AG10803 (cell line): ENCODE data around the gene VAV2.

Experiments used
- DNase-seq: peaks from one replicate; pipeline ENCODE4 v3.0.0; 2010; ENCODE audit warnings: low read depth
- H3K4me3 ChIP-seq: 2 replicates; pipeline ENCODE4 v1.5.1; 2011; ENCODE audit warnings: mild to moderate bottlenecking, low read length, control low read depth
- TF ChIP-seq, protein P1 (sequence below): conservative IDR thresholded peaks from 2 replicates; pipeline ENCODE4 v1.5.1; 2011; ENCODE audit warnings: mild to moderate bottlenecking, low read length, control low read depth, inconsistent platforms

The VAV2 gene

DNA sequence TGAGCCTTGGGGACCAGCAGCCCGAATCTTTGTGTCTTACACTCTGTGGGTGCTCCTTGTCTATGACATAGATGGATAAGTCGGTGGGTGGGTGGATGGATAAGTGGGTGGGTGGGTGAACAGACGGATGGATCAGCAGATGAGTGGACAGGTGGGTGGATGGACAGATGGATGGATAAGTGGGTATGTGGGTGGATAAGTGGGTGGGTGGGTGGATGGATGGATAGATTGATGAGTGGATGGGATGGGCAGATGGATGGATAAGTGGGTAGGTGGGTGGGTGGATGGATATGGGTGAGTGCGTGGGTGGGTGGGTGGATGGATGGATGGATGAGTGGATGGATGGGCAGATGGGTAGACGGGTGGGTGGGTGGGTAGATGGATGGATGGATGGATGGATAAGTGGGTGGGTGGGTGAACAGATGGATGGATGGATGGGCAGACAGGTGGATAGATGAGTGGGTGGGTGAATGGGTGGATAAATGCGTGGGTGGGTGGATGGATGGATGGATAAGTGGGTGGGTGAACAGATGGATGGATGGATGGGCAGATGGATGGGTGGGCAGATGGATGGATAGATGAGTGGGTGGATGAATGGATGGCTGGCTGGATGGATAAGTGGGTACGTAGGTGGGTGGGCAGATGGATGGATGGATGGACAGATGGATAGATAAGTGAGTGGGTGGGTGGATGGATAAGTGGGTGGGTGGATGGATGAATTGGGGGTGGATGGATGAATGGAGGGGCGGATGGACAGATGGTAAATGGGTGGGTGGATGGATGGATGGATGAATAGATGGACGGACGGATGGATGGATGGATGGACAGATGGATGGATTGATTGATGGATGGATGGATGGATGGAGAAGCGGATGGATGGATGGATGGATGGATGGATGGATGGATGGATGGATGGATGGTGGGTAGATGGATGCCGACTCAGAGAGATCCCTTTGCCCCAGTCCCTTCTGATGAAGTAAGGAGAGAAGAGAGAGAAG is 121.2 kb downstream of the VAV2 start:
- no peak for DNase-seq
- TF ChIP-seq, protein P1, sequence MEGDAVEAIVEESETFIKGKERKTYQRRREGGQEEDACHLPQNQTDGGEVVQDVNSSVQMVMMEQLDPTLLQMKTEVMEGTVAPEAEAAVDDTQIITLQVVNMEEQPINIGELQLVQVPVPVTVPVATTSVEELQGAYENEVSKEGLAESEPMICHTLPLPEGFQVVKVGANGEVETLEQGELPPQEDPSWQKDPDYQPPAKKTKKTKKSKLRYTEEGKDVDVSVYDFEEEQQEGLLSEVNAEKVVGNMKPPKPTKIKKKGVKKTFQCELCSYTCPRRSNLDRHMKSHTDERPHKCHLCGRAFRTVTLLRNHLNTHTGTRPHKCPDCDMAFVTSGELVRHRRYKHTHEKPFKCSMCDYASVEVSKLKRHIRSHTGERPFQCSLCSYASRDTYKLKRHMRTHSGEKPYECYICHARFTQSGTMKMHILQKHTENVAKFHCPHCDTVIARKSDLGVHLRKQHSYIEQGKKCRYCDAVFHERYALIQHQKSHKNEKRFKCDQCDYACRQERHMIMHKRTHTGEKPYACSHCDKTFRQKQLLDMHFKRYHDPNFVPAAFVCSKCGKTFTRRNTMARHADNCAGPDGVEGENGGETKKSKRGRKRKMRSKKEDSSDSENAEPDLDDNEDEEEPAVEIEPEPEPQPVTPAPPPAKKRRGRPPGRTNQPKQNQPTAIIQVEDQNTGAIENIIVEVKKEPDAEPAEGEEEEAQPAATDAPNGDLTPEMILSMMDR: no peak
- H3K4me3 ChIP-seq: no peak overlapping the region

DNA sequence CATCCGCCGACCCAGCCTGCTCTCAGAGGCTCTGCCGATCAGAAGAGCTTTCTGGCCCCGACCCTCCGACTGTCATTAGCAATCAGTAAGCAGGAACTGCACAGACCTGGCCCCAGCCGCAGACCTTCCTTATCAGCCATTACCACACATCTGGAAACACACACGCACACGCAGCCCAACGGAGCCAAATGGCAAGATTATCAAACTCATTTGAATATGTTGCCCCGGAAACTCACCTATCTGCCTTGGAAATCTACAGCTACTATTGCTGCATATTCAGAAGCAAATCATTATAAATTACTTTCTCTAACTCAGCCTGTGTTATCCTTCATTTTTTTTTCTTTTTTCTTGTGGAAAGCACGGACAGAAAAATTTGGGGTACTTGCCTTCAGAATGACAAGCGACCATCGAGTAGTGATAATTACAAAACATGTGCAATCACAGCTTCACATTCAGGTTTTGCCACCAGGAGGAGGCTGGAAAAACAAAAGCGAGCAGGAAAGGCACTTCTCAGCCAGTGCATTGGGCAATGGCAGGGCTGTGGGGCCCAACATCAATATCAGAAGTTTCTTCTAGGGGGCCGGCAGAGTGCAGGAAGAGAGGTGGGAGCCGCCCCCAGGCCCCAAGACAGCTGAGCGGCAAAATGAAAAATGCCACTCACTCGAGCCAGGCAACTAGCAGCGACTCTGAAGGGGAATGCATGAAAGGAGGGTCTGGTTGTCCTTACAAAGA is 122.3 kb downstream of the VAV2 start:
- TF ChIP-seq, protein P1: no peak
- no peak overlapping the region for H3K4me3 ChIP-seq
- DNase-seq: no peak

DNA sequence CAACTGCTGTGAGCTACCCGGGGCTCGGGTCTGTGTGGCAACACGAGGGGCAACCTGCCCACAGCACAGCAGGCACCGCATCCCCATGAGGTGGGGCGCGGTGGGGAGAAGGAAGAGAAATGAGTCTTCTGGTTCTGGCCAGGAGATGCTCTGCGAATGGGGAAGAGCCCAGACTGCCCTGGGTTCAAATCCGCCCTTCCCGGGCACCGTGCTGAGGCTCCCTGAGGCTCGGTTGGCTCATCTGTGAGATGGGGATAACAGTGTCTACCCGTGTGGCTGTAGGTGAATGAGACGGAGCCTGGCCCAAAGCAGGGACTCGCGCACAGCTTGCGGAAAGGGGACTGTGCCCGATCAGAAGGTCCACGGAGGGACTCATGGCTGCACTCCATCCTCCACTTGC is 123.9 kb downstream of the VAV2 start:
- H3K4me3 ChIP-seq: no peak overlapping the region
- no peak for DNase-seq
- TF ChIP-seq, protein P1: no peak

DNA sequence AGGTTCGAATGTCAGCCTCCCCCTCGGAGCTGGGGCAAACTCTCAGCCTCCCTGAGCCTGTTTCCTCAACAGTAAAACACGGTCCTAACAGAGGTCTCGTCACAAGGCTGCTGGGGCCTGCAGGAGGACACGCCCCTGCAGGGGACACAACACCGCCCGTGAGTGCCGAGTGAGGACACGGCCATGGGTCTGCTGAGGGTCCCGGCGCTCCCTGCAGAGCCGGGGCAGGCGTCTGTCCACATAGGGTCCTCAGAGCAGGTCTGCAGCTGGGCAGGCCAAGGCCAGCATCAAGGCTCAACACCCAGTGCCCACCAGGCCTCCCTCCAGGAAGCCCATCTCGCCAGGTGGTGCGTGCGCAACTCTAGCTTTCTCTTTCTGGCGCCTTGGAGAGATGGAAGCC is 125.2 kb downstream of the VAV2 start:
- no peak for DNase-seq
- H3K4me3 ChIP-seq: no peak overlapping the region
- TF ChIP-seq, protein P1: no peak

DNA sequence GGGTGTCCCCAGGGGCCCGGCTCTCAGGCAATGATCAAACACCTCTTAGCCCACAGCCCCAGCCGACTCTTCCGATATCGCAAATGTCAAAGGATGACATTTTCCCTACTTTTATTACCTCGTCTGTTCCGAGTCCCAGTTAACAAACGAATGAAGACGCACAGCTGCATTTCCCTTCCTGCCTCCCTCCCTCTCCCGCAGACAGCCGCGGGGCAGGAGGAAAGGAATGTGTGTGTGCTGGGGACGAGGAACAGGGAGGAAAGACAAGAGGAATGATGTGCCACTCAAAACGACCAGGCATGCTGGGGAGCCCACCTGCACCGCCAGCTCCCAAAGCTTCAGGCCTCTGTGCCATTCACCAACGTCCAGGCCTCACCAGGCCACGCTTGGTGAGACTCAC is 128.1 kb downstream of the VAV2 start:
- no peak for DNase-seq
- TF ChIP-seq, protein P1: no peak
- H3K4me3 ChIP-seq: no peak overlapping the region

DNA sequence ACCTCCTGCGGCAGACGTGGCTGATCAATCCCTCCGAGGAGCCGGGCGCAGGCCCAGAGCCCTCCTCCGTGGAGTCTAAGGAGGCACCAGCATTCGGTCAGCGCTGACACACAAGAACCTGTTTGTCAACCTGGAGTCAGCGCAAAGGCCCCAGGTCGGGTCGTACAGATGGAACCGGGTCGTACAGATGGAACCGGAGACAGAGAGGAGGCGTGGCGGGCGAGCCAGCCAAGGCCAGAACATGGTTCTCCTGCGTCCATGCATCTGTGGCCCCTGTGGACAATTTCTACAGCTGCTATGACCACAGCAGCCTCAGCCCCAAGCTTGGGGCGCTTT is 128.9 kb downstream of the VAV2 start:
- TF ChIP-seq, protein P1: no peak
- no peak for DNase-seq

More for the DNA sequence above, 128.9 kb downstream of the VAV2 start:
- H3K4me3 ChIP-seq: no peak overlapping the region
